Stimulated activated CD8-positive, alpha-beta memory T cell treated with anti-CD3 and anti-CD28 coated beads, Interleukin-2, amount 100 ng/mL, for 1 hour (primary cell): ENCODE measurements around the gene GARRE1.
A peak's percentile ranks its signal among the peaks of the same experiment; 100 is the strongest.
"Not testable (repeated sequence)": the region's sequence is repeated elsewhere in the genome, so short reads cannot be mapped to it uniquely, and the experiment has no call there.

ENCODE experiments used
- DNase-seq, 2 donors: peaks; one replicate each; pipeline ENCODE4 v3.0.0-alpha.2; 2020; ENCODE audit warnings: low read depth in 2 of 2

The GARRE1 gene, protein sequence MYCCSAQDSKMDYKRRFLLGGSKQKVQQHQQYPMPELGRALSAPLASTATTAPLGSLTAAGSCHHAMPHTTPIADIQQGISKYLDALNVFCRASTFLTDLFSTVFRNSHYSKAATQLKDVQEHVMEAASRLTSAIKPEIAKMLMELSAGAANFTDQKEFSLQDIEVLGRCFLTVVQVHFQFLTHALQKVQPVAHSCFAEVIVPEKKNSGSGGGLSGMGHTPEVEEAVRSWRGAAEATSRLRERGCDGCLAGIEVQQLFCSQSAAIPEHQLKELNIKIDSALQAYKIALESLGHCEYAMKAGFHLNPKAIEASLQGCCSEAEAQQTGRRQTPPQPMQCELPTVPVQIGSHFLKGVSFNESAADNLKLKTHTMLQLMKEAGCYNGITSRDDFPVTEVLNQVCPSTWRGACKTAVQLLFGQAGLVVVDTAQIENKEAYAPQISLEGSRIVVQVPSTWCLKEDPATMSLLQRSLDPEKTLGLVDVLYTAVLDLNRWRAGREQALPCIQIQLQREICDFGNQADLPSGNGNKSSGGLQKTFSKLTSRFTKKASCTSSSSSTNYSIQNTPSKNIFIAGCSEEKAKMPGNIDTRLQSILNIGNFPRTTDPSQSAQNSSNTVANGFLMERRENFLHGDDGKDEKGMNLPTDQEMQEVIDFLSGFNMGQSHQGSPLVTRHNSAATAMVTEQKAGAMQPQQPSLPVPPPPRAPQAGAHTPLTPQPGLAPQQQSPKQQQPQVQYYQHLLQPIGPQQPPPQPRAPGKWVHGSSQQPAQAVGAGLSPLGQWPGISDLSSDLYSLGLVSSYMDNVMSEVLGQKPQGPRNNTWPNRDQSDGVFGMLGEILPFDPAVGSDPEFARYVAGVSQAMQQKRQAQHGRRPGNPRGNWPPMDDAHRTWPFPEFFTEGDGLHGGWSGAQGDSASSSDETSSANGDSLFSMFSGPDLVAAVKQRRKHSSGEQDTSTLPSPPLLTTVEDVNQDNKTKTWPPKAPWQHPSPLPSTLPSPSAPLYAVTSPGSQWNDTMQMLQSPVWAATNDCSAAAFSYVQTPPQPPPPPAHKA (N-terminal part only)

DNA sequence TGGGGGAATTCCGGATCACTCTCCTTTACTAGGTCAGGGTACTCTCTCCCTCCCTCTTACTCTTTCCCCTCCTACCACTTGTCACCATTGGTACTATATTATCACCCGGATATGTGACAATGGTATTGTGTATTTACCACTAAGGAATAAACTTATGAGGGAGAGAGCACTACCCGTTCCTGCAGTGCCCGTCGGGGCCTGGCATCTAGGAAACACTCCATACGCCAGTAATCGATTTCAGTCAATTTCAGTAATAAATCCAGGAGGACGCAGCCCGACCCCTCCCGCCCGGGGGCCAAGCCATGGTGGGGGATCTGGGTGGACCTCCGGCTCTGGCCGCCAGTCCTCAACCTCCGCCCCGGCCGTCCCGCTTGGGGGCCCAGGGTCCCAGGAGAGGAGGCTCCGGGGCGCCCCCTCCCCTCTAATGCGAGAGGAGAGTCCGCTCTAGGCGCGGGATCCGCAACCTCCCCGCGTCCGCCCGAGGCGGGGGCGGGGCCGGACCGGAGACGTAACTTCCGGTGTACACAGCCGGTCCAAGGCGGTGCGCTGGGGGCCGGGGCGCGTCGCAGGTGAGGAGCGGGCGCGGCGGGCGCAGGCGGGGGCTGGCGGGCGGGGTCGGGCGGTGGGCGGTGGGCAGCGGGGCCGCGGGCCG lies at the start of gene GARRE1:
GARRE1 (plus strand) TSS at position 509 of the 652 bp plus-strand sequence. CDS start 45,920 bp downstream, outside the sequence.
- DNase-seq: peak; percentile 60 to 74

DNA sequence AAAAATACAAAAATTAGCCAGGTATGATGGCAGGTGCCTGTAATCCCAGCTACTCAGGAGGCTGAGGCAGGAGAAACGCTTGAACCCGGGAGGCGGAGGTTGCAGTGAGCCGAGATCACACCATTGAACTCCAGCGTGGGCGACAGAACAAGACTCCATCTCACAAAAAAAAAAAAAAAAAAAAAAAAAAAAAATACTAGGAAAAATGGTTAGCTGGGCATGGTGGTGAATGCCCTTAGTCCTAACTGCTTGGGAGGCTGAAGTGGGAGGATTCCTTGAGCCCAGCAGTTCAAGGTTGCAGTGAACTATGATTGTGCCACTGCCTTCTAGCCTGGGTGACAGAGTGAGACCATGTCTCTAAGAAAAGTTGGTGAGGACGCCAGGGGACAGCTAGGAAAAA lies 49.0 kb upstream of the GARRE1 start:
- DNase-seq: not testable (repeated sequence)

DNA sequence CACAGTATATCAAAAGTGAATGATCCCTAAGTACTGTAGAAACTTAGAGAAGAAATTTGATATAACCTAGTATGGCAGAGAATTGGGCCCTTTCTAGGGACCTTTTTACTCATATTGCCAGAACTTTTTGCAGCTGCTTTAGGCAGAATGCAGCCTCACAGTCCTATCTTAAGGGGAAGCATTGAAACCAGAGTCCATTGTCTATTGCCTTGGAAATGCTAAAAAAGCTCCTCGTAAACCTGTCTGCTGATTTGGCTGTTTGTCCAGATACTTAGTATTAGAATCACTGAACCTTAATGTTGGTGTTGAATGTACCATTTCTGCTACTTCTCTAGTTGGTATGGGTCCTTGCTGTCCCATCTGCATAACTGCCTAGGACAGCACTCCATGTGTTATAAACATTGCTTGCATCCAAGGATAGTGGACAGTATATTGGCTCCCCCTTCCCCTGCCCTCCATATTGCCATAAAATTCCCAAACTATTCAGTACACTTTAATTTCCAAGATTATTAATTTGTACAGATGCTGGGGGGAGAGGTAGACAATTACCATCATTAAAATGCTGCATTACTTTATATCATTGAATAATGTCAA lies 46.0 kb upstream of the GARRE1 start:
- no peak for DNase-seq

DNA sequence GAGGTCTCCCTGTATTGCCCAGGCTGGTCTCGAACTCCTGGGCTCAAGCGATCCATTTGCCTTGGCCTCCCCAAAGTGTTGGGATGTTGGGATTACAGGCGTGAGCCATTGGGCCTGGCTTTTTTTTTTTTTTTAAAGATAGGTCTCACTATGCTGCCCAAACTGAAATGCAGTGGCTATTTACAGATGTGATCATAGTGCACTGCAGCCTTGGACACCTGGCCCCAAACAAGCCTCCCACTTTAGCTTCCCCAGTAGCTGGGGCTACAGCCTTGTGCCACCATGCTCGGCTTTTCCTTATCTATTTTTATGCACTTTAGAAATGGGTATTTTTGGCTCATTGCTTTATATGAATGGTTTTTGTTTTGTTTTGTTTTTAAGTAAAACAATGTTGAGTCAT lies 44.6 kb upstream of the GARRE1 start:
- no peak for DNase-seq

DNA sequence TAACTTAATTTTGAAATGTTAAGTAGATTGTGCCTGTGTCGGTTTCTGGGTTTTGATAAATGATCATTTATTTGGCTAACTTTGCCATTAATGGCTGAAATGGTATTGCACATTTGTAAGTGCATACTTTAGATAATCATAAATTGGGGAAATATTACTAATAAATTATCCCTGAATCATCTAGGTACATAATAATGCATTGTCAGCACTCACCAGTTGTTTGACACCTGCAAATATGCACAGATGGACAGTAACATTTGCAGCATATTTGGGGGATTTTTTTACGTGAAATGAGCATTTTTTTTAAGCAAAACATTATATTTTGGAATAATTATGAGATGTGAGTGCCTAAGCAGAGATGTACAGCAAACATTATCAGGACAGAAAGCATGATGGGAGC lies 41.1 kb upstream of the GARRE1 start:
- DNase-seq: no peak

DNA sequence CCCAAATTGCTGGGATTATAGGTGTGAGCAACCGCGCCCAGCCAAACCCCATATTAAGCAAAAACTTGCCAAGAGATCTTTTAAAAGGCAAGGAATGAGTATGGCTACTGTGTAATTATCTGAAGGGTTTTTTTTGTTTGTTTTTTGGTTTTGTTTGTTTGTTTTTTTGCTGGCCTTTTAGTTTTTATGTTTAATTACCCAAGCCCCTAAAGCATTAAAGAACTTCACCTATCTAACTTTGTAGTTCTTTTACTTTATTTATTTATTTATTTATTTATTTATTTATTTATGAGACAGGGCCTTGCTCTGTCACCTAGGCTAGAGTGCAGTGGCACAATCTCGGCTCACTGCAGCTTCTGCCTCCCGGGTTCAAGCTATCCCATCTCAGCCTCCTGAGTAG lies 40.3 kb upstream of the GARRE1 start:
- no peak for DNase-seq

DNA sequence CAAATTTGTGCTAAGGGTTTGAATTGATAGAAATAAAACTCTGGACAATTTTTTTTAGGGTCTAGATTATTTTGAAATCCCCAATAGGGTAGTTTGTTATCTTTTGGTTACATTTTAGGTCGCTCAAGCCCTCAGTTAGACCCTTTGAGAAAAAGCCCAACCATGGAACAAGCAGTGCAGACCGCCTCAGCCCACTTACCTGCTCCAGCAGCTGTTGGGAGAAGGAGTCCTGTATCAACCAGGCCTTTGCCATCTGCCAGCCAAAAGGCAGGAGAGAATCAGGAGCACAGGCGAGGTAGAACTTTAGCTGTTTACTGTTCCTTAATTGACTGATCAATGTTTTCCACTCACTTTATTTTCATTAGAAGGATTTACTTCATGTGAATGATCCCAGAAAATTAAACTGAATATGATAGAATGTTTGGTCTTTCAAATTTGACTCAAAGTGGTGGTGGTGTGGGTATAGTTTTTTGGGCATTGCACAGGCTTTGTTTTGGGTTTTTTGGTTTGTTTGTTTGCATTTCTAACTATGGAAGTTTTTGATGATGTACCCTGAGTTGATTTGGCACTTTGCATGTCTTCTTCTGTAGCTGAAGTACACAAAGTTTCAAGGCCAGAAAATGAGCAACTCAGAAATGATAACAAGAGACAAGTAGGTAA lies 39.2 kb upstream of the GARRE1 start:
- no peak for DNase-seq

DNA sequence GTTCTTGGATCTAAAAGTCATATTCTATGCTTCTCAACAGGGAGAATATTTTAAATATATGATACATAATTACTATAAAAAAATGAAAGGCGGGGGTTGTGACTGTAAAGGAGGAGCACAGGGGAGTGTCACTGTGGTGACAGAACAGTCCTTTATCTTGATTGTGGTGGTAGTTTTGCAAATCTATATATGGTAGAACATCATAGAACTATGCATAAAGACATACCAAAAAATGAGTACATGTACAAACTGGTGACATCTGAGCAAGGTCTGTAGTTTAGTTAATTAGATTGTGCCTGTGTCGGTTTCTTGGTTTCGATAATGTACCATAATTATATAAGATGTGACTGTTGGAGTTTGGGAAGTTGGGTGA lies 38.7 kb upstream of the GARRE1 start:
- no peak for DNase-seq

DNA sequence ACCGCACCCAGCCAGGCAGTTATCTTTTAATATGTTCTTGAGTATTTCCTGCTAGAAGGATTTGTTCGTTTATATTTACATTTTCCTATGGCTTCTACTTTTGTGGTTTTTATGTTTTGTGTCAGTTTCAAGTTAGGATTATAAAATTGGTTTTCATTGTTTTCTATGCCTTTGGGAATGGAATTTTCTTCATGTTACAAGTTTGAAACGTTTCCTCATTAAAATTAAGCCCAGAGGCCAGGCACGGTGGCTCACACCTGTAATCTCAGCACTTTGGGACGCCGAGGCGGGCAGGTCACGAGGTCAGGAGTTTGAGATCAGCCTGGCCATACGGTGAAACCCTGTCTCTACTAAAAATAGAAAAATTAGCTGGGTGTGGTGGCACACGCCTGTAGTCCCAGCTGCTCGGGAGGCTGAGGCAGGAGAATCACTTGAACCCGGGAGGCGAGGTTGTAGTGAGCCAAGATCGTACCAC lies 37.6 kb upstream of the GARRE1 start:
- not testable (repeated sequence) for DNase-seq

DNA sequence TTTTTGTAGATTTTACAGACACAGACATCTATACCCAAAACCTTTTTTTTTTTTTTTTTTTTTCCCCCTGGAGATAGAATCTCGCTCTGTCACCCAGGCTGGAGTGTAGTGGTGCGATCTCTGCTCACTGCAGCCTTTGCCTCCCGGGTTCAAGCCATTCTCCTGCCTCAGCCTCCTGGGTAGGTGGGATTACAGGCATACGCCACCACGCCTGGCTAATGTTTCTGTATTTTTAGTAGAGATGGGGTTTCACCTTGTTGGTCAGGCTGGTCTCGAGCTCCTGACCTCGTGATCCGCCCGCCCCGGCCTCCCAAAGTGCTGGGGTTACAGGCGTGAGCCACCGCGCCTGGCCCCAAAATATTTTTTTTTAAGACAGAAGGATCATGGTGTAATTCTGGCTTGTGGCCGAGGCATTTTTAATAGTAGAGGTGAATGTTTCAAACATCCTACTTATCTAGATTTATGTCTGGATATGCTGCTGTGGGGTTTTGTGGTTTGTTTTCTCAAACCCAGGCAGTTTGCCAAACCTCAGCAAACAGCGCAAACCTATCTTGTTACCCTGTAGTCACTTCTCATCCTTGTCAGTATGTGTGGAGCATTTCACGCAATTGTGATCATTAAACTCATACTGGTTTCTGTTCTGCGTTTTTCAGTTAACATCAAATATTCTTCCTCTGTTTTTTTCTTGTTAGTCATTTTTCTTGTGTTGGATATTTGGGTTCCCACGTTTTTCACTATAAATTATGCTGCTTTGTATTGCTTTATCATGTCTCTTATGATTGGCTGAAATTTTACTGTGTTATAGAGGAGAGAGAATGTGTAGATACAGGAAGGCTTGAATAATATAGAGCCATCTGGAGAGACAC lies 36.2 kb upstream of the GARRE1 start:
- peak; percentile 26 to 39 for DNase-seq

DNA sequence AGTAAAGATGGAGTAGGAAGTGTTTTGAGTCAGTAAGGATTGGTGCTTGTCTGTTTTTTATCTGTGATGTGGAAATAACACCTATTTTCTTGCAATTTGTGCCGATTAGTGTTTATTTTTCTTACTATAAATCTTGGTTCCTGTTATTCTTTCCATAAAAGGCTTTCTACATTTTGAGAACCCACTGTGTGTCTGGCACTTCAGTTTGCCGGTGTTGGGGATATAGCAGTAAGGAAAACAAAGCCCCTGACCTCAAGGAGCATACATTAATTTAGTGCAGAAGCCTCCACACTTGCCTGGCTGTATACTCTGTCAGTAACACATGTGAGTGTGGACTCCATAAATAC lies 35.6 kb upstream of the GARRE1 start:
- no peak for DNase-seq

DNA sequence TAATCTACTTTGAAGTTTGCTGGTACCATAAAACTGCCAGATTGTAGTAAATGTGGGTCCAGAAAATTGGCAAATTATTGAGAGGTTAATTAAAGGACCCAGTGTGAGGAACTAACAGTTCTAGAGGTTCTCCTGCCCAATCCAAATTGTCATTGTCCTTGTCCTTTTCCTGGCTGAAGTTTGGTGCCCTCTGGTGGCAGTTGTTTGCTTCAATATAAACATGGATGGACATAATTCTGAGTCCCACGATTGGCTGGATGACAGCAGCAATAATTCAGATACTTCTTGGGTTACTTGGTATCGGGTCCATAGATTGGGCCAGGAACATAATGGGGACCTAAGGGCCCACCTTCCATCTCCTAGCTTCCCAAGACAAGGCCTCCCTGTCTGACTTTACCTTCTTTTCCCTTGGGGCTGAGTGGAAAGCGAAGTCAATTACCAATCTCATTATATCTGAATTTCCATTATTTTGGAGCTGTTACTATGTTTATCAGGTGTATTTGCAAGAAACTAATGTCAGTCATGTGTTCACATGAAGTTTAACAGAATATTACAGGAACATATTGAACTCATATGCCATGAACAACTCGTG lies 33.8 kb upstream of the GARRE1 start:
- peak in 1 of 2 donors; percentile 30 for DNase-seq

DNA sequence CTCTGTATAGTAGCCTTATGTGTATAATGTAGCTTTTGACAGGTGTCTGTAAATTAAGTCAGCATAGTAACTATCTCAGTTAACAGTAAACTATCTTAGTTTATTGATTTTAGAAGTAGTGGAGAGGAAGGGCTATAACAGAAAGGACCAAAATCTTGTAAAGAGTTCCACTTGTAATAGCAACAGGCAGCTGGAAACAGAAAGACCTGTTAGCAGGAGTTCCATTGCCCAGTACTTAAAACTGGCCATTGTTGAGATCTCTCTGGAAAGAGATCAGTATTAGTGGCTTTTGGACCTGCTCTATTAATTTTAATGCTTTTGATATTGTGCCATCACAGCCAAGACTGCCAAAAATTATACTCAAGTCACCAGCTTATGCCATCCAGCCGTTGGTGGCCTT lies 32.0 kb upstream of the GARRE1 start:
- DNase-seq: no peak

DNA sequence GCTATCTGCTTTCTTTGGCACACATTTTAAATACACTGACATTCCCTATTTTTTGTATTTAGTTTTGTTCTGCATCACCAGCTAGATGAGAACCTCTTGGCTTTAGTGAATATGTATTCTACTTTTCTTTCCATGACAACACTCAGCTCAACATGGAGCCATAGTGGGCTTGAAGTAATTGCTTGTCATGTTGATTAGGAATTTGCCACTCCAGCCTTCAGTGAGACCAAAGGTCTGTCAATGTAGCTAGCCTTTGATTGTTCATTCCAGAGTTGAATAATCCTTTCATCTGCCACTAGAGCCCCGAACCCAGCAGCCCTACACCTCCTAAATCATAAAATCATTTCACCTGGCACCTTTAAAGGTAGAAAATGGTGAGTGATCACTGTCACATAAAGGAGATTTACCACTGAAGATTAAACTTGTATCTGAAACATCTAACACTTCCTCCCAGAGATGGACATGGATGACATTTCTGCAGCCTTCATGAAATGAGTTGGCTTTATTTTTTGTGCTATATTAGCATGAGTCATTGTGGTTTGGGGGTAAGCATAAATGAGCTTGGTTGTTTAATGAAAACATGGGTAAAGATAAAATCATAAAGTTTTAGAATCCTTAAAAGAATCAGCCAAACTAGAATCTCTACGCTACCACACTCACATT lies 29.2 kb upstream of the GARRE1 start:
- no peak for DNase-seq

DNA sequence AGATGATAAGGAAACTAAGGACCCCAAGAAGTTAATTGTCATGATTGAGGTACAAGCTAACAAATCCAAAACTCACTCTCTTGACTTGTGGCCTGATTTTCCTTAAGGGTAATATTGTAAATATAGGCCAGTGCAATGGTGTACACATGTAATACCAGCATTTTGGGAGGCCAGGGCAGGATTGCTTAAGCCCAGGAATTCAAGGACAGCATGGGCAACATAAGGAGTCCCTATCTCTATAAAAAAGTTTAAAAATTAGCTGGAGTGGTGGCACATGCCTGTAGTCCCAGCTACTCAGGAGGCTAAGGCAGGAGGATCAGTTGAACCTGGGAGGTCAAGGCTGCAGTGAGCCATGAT lies 28.7 kb upstream of the GARRE1 start:
- DNase-seq: no peak

DNA sequence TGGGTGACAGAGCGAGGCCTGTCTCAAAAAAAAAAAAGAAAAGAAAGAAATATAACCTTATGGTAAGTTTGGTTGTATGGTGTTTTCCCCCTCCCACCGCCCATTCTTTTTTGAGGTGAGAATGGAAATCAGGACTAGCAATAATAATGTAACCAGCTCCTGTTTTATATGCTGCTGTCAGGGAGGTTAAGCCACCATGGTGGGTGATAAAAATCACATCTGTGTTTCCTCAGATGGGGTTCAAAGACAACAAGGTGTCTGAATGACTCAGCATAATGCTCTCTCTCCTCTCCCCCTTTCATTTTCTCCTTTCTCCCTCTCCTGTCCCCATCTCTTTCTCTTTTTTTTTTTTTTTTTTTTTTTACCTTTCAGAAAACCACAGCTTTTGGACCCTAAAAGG lies 28.3 kb upstream of the GARRE1 start:
- no peak for DNase-seq

DNA sequence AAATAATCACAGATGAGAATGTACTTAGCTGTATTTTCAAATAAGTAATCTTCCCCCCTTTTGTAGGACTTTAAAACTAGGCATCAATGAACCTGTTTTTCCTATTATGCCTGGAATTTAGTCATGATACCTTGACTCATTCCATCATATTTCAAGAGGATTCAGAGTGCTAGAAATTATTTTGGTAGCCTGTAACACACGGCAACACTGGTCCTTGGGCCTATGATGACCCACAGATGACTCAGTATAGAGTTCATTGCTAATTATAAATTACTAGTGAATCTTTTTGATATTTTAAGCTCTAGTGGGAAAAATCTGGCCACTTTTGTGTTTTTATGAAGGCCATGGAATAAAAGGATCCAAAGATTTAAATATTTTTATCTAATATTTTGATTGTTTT lies 26.0 kb upstream of the GARRE1 start:
- no peak for DNase-seq

DNA sequence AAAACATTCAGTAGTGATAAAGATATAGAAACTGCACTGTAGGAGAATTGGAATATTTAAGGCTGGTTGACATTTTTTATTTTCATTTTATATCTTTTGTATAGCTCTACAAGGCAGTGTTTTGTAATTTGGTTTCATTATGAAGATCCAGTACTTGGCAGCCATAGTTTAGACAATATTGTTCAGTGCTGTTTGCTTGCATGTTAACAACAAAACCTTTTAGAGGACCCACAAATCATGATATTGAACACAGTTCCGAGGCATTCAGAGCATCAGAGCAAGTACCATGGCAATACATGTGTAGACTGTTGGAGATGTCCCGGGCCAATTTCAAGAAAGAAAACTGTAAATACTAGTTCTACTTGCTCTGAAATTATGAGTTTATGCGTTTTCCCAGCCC lies 25.6 kb upstream of the GARRE1 start:
- DNase-seq: no peak

DNA sequence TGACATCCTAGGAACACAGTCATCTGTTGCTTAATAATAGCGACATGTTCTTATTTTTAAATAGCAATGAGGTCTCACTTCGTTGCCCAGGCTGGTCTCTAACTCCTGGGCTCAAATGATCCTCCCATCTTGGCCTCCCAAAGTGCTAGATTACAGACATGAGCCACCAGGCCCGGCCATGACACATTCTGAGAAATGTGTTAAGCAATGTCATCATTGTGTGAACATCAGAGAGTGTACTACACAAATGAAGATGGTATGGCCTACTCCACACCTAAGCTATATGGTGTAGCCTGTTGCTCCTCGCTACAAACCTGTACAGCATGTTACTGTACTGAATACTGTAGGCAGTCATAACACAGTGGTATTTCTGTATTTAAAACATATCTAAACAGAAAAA lies 24.6 kb upstream of the GARRE1 start:
- DNase-seq: no peak
